Measurements from ENCODE around the gene DPRX. TPM values are rescaled to one million over a fixed set of nuclear protein-coding genes. Genes with fewer than 3 reads are reported as not detected.

DPRX gene
- total RNA-seq, 2 experiments from 2014 or later = not detected

DNA sequence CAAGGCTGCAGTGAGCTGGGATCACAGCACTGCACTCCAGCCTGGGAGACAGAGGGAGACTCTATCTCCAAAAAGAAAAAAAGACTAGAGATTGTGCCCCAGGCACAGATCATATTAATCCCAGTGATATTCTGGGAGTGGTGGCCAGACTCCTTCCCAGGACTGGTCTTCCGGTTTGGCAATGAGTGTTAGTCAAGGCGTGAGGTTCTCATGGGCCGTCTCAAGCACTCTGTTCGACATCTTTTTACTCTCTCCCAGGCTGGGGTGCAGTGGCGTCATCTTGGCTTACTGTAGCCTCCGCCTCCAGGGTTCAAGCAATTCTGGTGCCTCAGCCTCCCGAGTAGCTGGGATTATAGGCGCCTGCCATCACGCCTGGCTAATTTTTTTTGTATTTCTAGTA lies 5.3 kb upstream of the DPRX start:
- BruUV-seq (replicated peaks) = no TSS peak
- CTCF ChIA-PET (ENCODE audit: unreplicated experiment) = no interaction called here
- no peak for TF ChIP-seq EZH2phosphoT487 (IDR thresholded peaks at IDR 0.05; ENCODE audit: borderline replicate concordance, low read depth, low read length)
- Histone ChIP-seq H3K27ac (ENCODE audit: low read depth, low read length, poor library complexity, severe bottlenecking) (no peak overlapping the region), H3K9me3 (ENCODE audit: low read length) (no peaks in the 10 kb centered on the region), H3K9me2 (ENCODE audit: insufficient read depth, low read length) (no peaks in the 10 kb centered on the region), H3K79me2 (ENCODE audit: insufficient read depth, low read depth, low read length) (no peaks in the 10 kb centered on the region), H3K4me1 (ENCODE audit: insufficient read depth, low read length, poor library complexity, severe bottlenecking) (no peaks in the 10 kb centered on the region), H3K36me3 (ENCODE audit: insufficient read depth, low read length) (no peaks in the 10 kb centered on the region), H4K20me1 (ENCODE audit: insufficient read depth, low read length) (no peaks in the 10 kb centered on the region), H3K4me2 (ENCODE audit: low read length) (no peak overlapping the region), H3K4me3 (ENCODE audit: low read depth, low read length, poor library complexity, severe bottlenecking) (no peak overlapping the region), H2AFZ (ENCODE audit: low read length) (no peak overlapping the region)
- intact Hi-C loops (cut with micrococcal nuclease; ENCODE audit: unreplicated experiment) = no loop called here
- no peak for DNase-seq (ENCODE audit: low spot score)
- POLR2A ChIA-PET = no interaction called here

- Histone ChIP-seq H3K9me3 (ENCODE audit: low read length) (no peaks in the 10 kb centered on the region), H4K20me1 (ENCODE audit: insufficient read depth, low read length) (no peaks in the 10 kb centered on the region), H3K79me2 (ENCODE audit: insufficient read depth, low read depth, low read length) (no peaks in the 10 kb centered on the region), H3K9me2 (ENCODE audit: insufficient read depth, low read length) (no peaks in the 10 kb centered on the region), H3K36me3 (ENCODE audit: insufficient read depth, low read length) (no peaks in the 10 kb centered on the region), H3K27ac (ENCODE audit: low read depth, low read length, poor library complexity, severe bottlenecking) (no peak overlapping the region), H2AFZ (ENCODE audit: low read length) (no peak overlapping the region), H3K4me2 (ENCODE audit: low read length) (no peak overlapping the region), H3K4me1 (ENCODE audit: insufficient read depth, low read length, poor library complexity, severe bottlenecking) (no peaks in the 10 kb centered on the region), H3K4me3 (ENCODE audit: low read depth, low read length, poor library complexity, severe bottlenecking) (no peak overlapping the region)
- intact Hi-C loops (cut with micrococcal nuclease; ENCODE audit: unreplicated experiment) = no loop called here
- DNase-seq (ENCODE audit: low spot score) = no peak
- CTCF ChIA-PET (ENCODE audit: unreplicated experiment) = no interaction called here
- TF ChIP-seq, protein P1, sequence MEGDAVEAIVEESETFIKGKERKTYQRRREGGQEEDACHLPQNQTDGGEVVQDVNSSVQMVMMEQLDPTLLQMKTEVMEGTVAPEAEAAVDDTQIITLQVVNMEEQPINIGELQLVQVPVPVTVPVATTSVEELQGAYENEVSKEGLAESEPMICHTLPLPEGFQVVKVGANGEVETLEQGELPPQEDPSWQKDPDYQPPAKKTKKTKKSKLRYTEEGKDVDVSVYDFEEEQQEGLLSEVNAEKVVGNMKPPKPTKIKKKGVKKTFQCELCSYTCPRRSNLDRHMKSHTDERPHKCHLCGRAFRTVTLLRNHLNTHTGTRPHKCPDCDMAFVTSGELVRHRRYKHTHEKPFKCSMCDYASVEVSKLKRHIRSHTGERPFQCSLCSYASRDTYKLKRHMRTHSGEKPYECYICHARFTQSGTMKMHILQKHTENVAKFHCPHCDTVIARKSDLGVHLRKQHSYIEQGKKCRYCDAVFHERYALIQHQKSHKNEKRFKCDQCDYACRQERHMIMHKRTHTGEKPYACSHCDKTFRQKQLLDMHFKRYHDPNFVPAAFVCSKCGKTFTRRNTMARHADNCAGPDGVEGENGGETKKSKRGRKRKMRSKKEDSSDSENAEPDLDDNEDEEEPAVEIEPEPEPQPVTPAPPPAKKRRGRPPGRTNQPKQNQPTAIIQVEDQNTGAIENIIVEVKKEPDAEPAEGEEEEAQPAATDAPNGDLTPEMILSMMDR (conservative IDR thresholded peaks at IDR 0.05; ENCODE audit: low read length) = no peak
- TF ChIP-seq EZH2phosphoT487 (IDR thresholded peaks at IDR 0.05; ENCODE audit: borderline replicate concordance, low read depth, low read length) = no peak
- POLR2A ChIA-PET = no interaction called here
- no TSS peak for BruUV-seq (replicated peaks)
These were observed 4.8 kb upstream of the DPRX start for GRCh38 chr19:53626976-53627375.

- TF ChIP-seq EZH2phosphoT487 (IDR thresholded peaks at IDR 0.05; ENCODE audit: borderline replicate concordance, low read depth, low read length) = no peak
- TF ChIP-seq, protein P1 (conservative IDR thresholded peaks at IDR 0.05; ENCODE audit: low read length) = no peak
- Histone ChIP-seq H3K4me3 (ENCODE audit: low read depth, low read length, poor library complexity, severe bottlenecking) (no peak overlapping the region), H3K27ac (ENCODE audit: low read depth, low read length, poor library complexity, severe bottlenecking) (no peak overlapping the region), H3K4me1 (ENCODE audit: insufficient read depth, low read length, poor library complexity, severe bottlenecking) (no peaks in the 10 kb centered on the region), H3K79me2 (ENCODE audit: insufficient read depth, low read depth, low read length) (no peaks in the 10 kb centered on the region), H3K4me2 (ENCODE audit: low read length) (no peak overlapping the region), H3K9me3 (ENCODE audit: low read length) (no peaks in the 10 kb centered on the region), H3K9me2 (ENCODE audit: insufficient read depth, low read length) (no peaks in the 10 kb centered on the region), H3K36me3 (ENCODE audit: insufficient read depth, low read length) (no peaks in the 10 kb centered on the region), H2AFZ (ENCODE audit: low read length) (no peak overlapping the region), H4K20me1 (ENCODE audit: insufficient read depth, low read length) (no peaks in the 10 kb centered on the region)
- no TSS peak for BruUV-seq (replicated peaks)
- ChIA-PET CTCF (ENCODE audit: unreplicated experiment) (no interaction called here), POLR2A (no interaction called here)
- DNase-seq (ENCODE audit: low spot score) = no peak
- intact Hi-C loops (cut with micrococcal nuclease; ENCODE audit: unreplicated experiment) = no loop called here
These were observed 3.0 kb downstream of the DPRX start for GRCh38 chr19:53634768-53635167.
